ENCODE data around the gene XXYLT1.

The XXYLT1 gene

GRCh38 chr3:195122261-195122660 lies 148.7 kb downstream of the XXYLT1 start:
- TF ChIP-seq CTCF (IDR thresholded peaks at IDR 0.05; ENCODE audit: extremely low read depth, insufficient read depth, missing control alignments): no peak
- in situ Hi-C loops (cut with MboI; ENCODE audit: low pct_unique_long_range_greater_than_20kb, low sequenced_read_pairs, unreplicated experiment): no loop called here
- DNase-seq (ENCODE audit: low spot score): no peak

GRCh38 chr3:195120267-195120601 lies 150.7 kb downstream of the XXYLT1 start:
- TF ChIP-seq CTCF (IDR thresholded peaks at IDR 0.05; ENCODE audit: extremely low read depth, insufficient read depth, missing control alignments): no peak
- no peak for DNase-seq (ENCODE audit: low spot score)
- in situ Hi-C loops (cut with MboI; ENCODE audit: low pct_unique_long_range_greater_than_20kb, low sequenced_read_pairs, unreplicated experiment): no loop called here

- no peak for TF ChIP-seq CTCF (IDR thresholded peaks at IDR 0.05; ENCODE audit: extremely low read depth, insufficient read depth, missing control alignments)
- no peak for DNase-seq (ENCODE audit: low spot score)
- in situ Hi-C loops (cut with MboI; ENCODE audit: low pct_unique_long_range_greater_than_20kb, low sequenced_read_pairs, unreplicated experiment): no loop called here
These were observed 151.3 kb downstream of the XXYLT1 start for GRCh38 chr3:195119461-195120266.

- in situ Hi-C loops (cut with MboI; ENCODE audit: low pct_unique_long_range_greater_than_20kb, low sequenced_read_pairs, unreplicated experiment): no loop called here
- no peak for TF ChIP-seq CTCF (IDR thresholded peaks at IDR 0.05; ENCODE audit: extremely low read depth, insufficient read depth, missing control alignments)
- DNase-seq (ENCODE audit: low spot score): no peak
These were observed 152.3 kb downstream of the XXYLT1 start for GRCh38 chr3:195118671-195119070.

- peak; percentile 35 for TF ChIP-seq CTCF (IDR thresholded peaks at IDR 0.05; ENCODE audit: extremely low read depth, insufficient read depth, missing control alignments)
- in situ Hi-C loops (cut with MboI; ENCODE audit: low pct_unique_long_range_greater_than_20kb, low sequenced_read_pairs, unreplicated experiment): no loop called here
- no peak for DNase-seq (ENCODE audit: low spot score)
These were observed 152.9 kb downstream of the XXYLT1 start for GRCh38 chr3:195117978-195118581.

GRCh38 chr3:195116407-195117185 lies 154.4 kb downstream of the XXYLT1 start:
- DNase-seq (ENCODE audit: low spot score): no peak
- no peak for TF ChIP-seq CTCF (IDR thresholded peaks at IDR 0.05; ENCODE audit: extremely low read depth, insufficient read depth, missing control alignments)
- in situ Hi-C loops (cut with MboI; ENCODE audit: low pct_unique_long_range_greater_than_20kb, low sequenced_read_pairs, unreplicated experiment): no loop called here
